VCaP (cell line): Measurements from ENCODE around the gene PRKCD.

Experiments used
- H3K27ac ChIP-seq: fragments of 450-650 bp; 2 replicates; pipeline ENCODE4 v1.5.1; 2017
- TF ChIP-seq, protein P1 (sequence below): fragments of 450-650 bp; conservative IDR thresholded peaks from 2 replicates; pipeline ENCODE4 v1.5.1; 2017; ENCODE audit warnings: mild to moderate bottlenecking, moderate library complexity

PRKCD gene

DNA sequence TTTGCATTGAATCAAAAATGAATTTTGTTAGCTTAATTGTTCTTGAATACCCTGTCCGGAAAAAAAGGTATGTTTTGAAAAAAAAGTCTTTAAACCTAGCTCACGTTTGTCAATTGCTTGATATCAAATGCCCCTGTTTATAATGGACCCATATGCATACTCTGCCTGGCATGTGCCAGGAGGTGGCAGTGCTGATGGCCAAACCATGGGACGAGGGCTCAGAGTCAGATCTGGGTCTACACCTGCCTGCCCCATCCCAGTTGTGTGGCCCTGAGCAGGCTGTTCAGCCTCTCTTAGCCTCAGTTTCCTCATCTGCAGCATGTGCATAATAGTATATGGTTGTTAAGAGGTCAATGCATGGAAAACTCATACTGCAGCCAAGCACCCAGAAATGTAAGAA, 38.8 kb downstream of the PRKCD start:
- no peak overlapping the region for H3K27ac ChIP-seq

DNA sequence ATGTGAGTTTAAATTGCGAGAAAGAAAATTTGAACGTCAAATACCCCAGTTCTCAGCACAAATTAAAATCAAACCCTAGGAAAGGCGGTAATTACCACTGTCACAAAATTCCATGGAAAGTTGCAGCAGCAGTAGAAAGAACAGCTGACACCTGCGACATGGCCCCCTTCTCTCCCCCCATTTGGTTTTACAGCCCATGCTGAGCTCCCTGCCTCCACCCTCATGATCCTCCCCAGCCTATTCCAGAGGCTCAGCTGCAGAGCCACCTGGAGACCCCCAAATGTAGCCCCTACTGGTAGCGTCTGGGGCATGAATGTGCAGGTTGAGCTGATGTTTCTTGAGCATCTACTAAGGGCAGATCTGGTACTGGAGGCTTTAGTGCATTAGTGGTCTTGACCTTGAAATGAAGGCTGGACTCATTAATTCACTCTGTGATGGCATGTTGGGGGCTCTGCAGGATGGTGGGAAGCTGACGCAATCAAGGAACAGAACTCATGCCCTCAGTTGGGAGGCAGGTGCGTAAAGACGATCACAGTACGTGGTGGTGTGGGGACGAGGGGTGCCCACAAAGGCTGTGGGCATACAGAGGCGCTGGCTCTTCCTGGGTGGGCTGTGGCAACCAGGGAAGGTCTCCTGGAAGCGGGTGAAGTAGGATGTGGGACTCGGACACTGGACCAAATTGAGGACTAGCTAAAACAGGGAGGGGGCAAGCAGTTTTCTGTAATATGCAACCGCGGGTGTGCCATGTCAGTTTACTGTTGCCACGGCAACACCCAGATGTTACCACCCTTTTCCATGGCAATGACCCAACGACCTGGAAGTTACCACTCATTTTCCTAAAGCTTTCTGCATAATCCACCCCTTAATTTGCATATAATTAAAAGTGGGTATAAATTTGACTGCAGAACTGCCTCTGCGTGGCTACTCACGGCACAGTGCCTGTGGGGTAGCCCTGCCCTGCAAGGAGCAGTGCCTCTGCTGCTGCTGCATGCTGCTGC, 39.8 kb downstream of the PRKCD start:
- H3K27ac ChIP-seq: no peak overlapping the region
- TF ChIP-seq, protein P1, sequence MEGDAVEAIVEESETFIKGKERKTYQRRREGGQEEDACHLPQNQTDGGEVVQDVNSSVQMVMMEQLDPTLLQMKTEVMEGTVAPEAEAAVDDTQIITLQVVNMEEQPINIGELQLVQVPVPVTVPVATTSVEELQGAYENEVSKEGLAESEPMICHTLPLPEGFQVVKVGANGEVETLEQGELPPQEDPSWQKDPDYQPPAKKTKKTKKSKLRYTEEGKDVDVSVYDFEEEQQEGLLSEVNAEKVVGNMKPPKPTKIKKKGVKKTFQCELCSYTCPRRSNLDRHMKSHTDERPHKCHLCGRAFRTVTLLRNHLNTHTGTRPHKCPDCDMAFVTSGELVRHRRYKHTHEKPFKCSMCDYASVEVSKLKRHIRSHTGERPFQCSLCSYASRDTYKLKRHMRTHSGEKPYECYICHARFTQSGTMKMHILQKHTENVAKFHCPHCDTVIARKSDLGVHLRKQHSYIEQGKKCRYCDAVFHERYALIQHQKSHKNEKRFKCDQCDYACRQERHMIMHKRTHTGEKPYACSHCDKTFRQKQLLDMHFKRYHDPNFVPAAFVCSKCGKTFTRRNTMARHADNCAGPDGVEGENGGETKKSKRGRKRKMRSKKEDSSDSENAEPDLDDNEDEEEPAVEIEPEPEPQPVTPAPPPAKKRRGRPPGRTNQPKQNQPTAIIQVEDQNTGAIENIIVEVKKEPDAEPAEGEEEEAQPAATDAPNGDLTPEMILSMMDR: no peak

More for the DNA sequence above, 38.8 kb downstream of the PRKCD start:
- TF ChIP-seq, protein P1: peak; percentile 42; the same call in 1 of the 2 replicates

DNA sequence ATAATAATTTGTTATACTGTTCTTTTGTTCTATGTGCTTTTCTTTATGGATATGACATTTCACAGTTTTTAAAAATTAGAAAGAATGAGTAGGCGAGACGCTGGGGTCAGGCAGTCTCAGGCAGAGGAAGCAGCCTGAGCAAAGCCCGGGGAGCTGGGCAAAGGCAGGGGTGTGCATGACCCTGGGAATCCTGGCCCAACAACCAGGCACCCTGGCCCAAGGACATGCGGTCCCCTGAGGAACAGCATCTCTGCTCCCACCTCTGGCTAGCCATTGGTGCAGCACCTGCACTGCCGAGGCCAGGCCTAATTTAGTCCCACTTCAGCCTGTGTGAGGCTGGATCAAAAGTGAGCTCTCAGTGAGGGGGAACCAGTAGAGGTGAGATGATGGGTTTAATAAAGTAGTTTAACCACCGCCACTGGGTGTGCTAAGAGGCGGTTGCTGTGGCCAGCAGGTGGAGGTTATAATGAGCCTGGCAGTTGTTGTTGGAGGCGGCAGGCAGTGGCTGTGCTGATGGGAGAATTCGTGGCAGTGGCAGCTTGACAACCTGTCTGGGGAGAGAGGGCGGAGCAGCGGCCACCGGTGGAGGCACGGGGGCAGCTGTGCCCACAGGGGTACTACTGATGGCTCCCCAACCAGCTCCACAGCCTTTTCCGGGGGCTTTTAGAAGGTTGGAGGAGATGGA, 41.5 kb downstream of the PRKCD start:
- H3K27ac ChIP-seq: no peak overlapping the region
- TF ChIP-seq, protein P1: no peak

DNA sequence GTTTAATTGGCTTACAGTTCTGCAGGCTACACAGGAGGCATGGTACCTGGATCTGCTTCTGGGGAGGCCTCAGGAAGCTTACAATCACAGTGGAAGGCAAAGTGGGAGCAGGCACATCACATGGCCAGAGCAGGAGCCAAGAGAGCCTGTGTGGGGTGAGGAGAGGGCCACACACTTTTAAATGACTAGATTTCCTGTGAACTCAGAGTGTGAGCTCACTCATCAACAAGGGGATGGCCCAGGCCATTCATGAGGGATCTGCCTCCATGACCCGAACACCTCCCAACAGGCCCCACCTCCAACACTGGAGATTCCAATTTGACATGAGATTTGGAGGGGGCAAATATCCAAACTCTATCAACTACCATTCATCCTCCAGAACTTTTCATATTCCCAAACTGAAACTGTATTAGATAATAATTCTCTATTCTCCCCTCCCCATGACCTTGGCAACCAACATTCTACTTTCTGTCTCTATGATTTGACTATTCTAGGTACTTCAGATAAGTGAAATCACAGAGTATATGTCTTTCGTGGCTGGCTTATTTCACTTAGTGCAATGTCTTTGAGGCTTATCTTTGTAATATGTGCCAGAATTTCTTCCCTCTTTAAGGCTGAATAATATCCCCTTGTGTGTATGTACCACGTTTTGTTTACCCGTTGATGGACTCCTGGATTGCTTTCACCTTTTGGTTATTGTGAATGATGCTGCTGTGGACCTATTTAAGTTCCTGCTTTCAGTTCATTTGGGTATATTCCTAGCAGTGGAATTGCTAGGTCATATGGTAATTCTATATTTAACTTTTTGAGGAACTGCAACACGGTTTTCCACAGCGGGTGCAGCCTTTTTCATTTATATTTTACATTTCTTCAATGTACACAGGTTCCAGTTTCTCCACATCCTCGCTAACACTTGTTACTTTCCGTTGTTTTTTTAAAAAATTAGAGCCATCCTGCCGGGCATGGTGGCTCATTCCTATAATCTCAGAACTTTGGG, 51.0 kb downstream of the PRKCD start:
- no peak overlapping the region for H3K27ac ChIP-seq
- TF ChIP-seq, protein P1: no peak

GRCh38 chr3:53213276-53213675, 52.3 kb downstream of the PRKCD start:
- H3K27ac ChIP-seq: no peak overlapping the region
- TF ChIP-seq, protein P1: no peak

DNA sequence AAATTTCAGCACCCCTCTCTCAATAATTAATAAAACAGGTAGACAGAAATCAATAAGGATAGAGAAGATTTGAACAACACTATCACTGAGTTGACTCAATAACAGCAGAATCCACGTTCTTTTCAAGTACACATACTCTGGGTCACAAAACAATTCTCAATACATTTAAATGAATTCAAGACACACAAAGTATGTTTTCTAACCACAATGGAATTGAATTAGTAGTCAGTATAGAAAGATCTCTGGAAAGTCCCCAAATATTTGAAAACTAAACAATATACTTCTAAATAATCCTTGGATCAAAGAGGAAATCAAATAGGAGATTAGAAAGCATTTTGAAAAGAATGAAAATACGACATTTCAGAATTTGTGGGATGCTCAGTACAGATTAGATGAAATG, 54.8 kb downstream of the PRKCD start:
- TF ChIP-seq, protein P1: no peak
- no peak overlapping the region for H3K27ac ChIP-seq
